Measurements from ENCODE around the gene C2CD2. TPM values are rescaled to one million over a fixed set of nuclear protein-coding genes. Genes with fewer than 3 reads are reported as not detected.

Gene C2CD2
- total RNA-seq, 2 donors from 2014 or later: 13.3 to 16.1 TPM

DNA sequence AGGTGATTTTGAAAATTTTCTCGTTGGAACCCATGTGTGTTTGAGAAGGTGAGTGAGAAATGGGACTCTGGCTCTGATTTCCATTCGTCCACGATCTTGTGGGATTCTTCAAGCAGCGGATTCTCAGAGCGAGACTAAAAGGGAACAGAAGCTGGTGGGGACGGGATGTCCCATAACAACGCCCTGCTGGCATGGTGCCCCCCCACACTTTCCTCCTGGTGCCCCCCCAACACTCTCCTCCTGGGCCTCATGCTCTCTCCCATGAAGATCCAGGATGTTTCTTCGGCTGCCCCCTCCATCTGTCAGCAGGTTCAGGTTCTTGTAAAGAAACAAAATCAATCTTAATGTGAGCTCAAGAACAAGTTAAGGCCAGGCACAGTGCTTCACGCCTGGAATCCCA lies 103.7 kb downstream of the C2CD2 start:
- TF ChIP-seq CTCF (IDR thresholded peaks at IDR 0.05): no peak
- H3K36me3 ChIP-seq: no peaks in the 10 kb centered on the region

DNA sequence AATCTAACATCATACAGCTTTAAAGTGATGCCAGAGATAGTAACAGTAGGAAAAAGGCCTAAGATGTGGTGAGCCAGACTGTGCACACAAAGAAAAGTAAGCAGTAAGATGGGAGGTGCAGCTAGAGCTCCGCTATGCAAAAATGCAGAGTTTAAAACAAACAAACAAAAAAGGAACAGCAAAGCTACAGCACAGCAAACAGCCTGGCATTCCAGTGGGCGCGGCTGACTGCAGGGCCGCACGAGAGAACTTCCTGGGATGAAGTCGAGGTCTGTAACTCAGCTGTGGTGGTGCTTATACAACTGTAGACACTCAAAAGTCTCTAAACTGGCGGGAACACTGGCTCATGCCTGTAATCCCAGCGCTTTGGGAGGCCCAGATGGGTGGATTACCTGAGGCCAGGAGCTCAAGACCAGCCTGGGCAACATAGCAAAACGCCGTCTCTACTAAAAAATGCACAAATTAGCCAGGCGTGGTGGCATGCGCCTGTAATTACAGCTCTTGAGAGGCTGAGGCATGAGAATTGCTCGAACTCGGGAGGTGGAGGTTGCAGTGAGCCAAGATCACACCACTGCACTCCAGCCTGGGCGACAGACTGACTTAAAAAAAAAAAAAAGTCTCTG lies 104.7 kb downstream of the C2CD2 start:
- no peak for TF ChIP-seq CTCF (IDR thresholded peaks at IDR 0.05)

More for the DNA sequence above, 103.7 kb downstream of the C2CD2 start:
- Histone ChIP-seq H3K27me3 (no peaks in the 10 kb centered on the region), H3K27ac (no peak overlapping the region), H3K9me3 (no peaks in the 10 kb centered on the region), H3K4me1 (no peaks in the 10 kb centered on the region), H3K4me3 (no peak overlapping the region), H3K9ac (ENCODE audit: low read depth in 2 of 2, low read length in 2 of 2) (no peak overlapping the region)
- DNase-seq: no peak
- intact Hi-C loops (cut with DNase I): no loop called here

DNA sequence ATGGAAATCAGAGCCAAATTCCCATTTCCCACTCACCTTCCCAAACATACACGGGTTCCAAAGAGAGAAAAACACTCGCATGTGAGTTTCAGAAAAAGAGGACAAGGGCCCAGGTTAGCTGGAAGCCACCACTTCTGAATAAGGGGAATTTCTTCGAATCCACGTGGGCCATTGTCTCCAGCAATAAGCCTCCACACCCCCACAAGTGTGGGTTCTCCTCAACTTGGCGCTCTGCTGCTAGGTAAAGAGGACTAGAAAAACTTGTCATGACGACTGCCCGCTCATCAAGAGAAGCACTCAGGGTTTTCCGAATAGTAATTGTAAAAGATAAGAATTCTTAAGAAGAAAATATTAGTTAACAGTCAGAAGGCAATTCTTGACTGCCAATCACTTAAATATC lies 105.3 kb downstream of the C2CD2 start:
- intact Hi-C loops (cut with DNase I): no loop called here
- no peak overlapping the region for H3K4me3 ChIP-seq
- no peaks in the 10 kb centered on the region for H3K36me3 ChIP-seq
- no peaks in the 10 kb centered on the region for H3K9me3 ChIP-seq
- DNase-seq: no peak
- no peaks in the 10 kb centered on the region for H3K27me3 ChIP-seq
- no peak overlapping the region for H3K27ac ChIP-seq
- H3K4me1 ChIP-seq: no peaks in the 10 kb centered on the region
- H3K9ac ChIP-seq (ENCODE audit: low read depth in 2 of 2, low read length in 2 of 2): no peak overlapping the region
- TF ChIP-seq CTCF (IDR thresholded peaks at IDR 0.05): no peak

More for the DNA sequence above, 104.7 kb downstream of the C2CD2 start:
- Histone ChIP-seq H3K27ac (no peak overlapping the region), H3K9ac (ENCODE audit: low read depth in 2 of 2, low read length in 2 of 2) (no peak overlapping the region), H3K9me3 (no peaks in the 10 kb centered on the region), H3K27me3 (no peaks in the 10 kb centered on the region), H3K36me3 (no peaks in the 10 kb centered on the region), H3K4me3 (no peak overlapping the region), H3K4me1 (no peaks in the 10 kb centered on the region)
- DNase-seq: no peak
- intact Hi-C loops (cut with DNase I): no loop called here

- no peaks in the 10 kb centered on the region for H3K4me1 ChIP-seq
- H3K9ac ChIP-seq (ENCODE audit: low read depth in 2 of 2, low read length in 2 of 2): no peak overlapping the region
- H3K27ac ChIP-seq: no peak overlapping the region
- H3K27me3 ChIP-seq: no peaks in the 10 kb centered on the region
- intact Hi-C loops (cut with DNase I): no loop called here
- H3K4me3 ChIP-seq: no peak overlapping the region
- no peak for DNase-seq
- no peaks in the 10 kb centered on the region for H3K9me3 ChIP-seq
- H3K36me3 ChIP-seq: no peaks in the 10 kb centered on the region
- no peak for TF ChIP-seq CTCF (IDR thresholded peaks at IDR 0.05)
Observed at GRCh38 chr21:41847066-41847804, 106.6 kb downstream of the C2CD2 start.

DNA sequence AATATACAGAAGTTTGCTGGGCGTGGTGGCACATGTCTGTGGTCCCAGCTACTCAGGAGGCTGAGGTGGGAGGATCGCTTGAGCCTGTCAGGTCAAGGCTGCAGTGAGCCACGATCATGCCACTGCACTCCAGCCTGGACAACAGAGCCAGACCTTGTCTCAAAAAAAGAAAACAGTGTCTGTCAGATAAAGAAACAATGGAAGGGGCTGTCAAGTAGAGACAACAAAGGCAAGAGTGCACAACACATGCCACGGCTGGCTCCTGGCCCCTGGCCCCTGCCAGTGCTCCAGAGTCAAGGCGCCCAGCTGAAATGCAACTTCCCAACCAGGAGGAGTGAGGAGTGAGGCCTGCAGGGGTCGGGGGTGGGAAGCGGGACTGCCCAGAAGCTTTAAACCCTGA lies 107.3 kb downstream of the C2CD2 start:
- no peak for TF ChIP-seq CTCF (IDR thresholded peaks at IDR 0.05)
- no peak for DNase-seq
- no peak overlapping the region for H3K9ac ChIP-seq (ENCODE audit: low read depth in 2 of 2, low read length in 2 of 2)
- no peaks in the 10 kb centered on the region for H3K36me3 ChIP-seq
- no peak overlapping the region for H3K4me3 ChIP-seq
- no peaks in the 10 kb centered on the region for H3K27me3 ChIP-seq
- H3K4me1 ChIP-seq: no peaks in the 10 kb centered on the region
- intact Hi-C loops (cut with DNase I): no loop called here
- no peaks in the 10 kb centered on the region for H3K9me3 ChIP-seq
- H3K27ac ChIP-seq: no peak overlapping the region

All from colonic mucosa (tissue), 4 donors.